GM19193 (cell line): Measurements from ENCODE around the gene PGAM5.

ENCODE experiments used
- POLR2A ChIP-seq: IDR thresholded peaks from 4 replicates; pipeline ENCODE4 v1.6.1; 2011; ENCODE audit not compliant: insufficient read depth, insufficient read length; ENCODE audit errors: extremely low read depth

PGAM5 gene

GRCh38 chr12:132747395-132747794, 36.8 kb downstream of the PGAM5 start:
- no peak for TF ChIP-seq POLR2A

- no peak for TF ChIP-seq POLR2A
Observed at GRCh38 chr12:132747896-132748295, 37.3 kb downstream of the PGAM5 start.

- TF ChIP-seq POLR2A = no peak
Observed at GRCh38 chr12:132748319-132748718, 37.7 kb downstream of the PGAM5 start.

DNA sequence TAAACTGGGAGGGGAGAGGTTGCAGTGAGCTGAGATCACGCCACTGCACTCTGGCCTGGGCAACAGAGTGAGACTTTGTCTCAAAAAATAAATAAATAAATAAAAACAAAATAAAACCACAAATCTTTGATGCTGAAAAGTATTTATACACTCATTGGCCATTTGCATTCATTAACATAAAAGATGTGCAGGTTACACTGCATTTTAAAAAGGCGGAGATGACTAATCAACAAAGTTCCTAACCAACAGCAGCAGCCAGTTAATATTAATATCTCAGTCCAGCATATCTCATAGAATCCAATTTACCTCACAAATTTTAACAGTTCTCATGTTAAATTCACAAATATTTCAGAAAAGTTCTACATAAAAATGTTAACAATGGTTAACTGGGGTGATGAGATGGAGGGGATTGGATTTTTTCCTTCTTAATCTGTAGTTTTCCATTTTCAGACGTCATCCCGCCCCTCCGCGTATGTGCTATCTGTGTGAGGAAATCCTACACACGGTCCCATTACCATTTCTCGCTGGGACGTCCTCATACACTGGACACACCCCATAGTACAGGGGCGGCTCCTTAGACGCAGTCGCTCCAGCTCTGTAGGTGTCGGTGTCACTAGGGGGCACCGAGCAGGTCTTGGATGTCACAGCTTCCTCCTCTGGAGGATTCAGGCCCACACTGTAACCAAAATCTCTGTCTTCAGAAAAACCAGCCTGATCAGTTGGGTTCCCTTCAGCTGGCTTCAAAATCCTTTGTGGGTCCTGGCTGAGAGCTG, 43.7 kb downstream of the PGAM5 start:
- TF ChIP-seq POLR2A = no peak

DNA sequence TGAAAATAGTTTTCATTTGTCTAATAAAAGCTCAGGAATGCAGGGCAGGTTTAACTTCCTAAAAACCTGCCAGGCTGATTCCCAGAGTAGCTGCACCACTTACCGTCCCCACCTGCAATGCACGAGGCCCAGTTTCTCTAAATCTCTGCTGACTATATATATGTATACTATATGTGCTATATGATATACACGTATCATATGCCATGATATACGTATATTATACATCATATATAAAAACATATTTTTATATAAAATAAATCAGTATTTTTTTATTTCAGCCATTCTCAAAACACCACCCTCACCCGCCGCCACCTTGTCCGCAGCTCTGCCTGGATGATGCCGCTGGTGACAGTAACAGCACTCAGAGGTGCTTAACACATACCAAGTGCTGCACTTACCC, 48.7 kb downstream of the PGAM5 start:
- TF ChIP-seq POLR2A = no peak

DNA sequence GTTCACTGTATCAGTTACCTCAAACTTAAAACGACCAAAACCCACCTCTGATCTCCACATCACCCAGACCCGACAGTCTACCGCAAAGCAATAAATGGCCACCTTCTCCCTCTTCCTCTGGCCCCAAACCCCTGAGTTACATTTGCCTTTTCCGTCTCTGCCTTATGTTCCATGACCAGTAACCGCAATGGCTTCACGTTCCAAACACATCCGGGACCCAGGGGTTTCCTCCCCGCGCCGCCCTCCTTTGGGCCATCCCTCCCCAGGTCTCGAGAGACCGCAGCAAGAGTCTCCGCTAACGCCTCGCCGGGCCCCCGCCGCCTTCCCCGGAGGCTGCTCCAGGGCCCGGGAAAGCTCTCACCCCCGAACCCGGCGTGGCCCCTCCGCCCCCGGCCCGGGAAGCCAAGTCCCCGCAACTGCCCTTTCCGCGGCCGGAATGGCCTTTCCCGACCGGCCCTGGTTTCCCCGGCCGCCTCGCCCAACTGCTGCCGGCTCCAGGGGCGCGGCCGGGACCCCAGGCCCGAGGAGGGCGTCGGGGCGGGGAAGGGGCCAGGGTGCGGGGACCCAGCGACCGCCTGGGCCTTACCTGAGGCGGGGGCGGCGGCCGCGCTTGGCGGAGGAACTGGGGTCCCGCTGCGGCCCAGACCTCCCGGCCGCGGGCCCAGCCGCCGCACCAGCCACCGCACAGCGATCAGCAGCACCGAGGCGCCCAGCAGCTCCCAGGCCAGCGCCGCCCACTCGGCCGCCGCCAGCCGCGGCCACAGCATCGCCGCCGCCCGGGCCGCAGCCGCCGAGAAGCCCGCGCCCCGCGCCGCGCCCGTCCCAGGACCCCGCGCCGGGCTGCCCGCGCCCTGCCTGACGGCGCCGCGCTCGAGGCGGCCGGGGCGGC, 50.6 kb downstream of the PGAM5 start, which contains the start of gene ANKLE2:
ANKLE2 (minus strand) TSS at position 801 of the 889 bp plus-strand sequence; CDS start at position 767, 34 bp downstream.
- TF ChIP-seq POLR2A = no peak

DNA sequence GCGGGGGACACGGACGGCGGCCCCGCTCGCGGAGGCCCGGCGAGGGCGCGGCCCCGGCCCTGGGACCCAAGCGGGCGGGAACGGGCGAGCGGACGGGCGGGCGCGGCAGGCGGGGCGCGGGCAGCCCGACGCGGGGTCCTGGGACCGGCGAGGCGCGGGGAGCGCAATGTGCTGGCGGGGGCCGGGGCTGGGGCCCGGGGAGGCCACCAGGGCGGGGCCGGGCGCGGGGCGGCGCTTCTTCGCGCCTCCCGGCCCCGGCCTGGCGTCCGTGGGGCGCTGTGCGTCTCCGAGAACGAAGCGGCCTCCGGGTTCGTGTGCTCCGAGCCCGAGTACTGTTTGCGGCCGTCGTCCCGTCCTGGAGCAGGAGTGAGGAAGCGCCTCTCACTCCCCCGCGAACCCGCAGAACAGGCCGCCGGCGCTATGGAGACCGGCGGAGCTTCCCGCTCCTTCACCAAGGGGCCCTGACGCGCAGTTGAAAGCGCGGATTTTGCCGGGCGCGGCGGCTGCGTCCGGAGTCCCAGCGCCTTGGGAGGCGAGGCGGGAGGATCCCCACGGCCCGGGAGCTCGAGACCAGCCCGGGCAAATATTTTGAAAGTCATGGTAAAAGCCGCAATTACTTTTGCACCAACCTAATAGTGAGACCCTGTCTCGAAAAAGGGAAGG, 51.4 kb downstream of the PGAM5 start:
- peak; percentile 94 for TF ChIP-seq POLR2A

GRCh38 chr12:132764231-132764630, 53.6 kb downstream of the PGAM5 start:
- no peak for TF ChIP-seq POLR2A

DNA sequence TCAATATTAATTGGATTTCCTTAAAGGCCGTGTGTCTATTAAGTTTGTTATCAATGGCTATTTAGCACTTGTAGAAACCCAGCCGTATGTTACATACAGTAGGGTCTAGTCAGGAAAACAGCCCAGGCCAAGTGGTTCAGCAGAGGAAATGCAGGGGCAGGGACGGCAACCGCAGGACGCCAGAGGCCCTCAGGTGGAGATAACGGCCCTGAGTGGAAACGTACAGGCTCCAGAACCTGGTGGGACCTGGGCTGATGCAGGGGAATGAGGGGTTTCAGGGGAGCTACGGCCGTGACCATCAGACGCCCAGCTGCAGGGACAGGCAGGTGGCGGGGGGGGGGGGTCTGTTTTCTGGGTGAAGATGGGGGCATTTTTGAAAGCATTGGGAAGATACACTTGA, 54.7 kb downstream of the PGAM5 start:
- no peak for TF ChIP-seq POLR2A

- TF ChIP-seq POLR2A = no peak
Observed at GRCh38 chr12:132766380-132767085, 55.9 kb downstream of the PGAM5 start.

DNA sequence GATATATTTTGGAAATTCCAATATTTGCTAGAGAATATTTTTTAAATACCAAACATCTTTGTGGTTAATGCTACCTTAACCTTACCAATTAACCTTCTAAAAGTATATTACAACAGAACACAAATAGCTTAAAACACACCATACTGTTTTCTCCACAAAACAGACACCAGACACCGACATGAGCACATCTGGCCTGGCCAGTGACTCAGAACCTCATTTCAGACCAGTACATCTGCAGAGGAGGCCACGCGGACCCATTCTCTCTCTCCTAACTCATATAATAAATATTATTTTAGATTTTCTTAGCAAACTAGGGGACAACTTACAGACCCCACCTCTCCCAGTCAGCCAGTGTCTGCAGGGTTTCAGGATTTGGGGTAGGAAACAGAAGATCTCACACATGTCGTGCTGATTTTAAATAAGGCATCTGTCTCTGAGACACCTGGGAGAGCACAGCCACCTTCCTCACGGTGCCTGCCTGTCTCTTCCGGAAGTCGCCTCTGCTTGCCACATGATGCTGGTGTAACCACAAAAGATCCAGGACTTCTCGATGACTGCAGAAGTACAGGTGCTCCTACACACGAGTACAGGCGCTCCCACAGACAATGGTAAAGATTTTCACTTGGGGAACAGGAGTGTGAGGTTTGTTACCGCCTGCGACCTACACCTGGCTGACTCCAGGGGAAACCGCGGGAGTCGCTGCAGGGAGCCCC, 60.6 kb downstream of the PGAM5 start:
- peak; percentile 53 for TF ChIP-seq POLR2A
